ENCODE results near the gene EDIL3.
A peak's percentile ranks its signal among the peaks of the same experiment; 100 is the strongest.

EDIL3 gene

GRCh38 chr5:84297641-84298040 is 87.0 kb downstream of the EDIL3 start:
- peak; percentile 71 for DNase-seq

GRCh38 chr5:84292788-84293653 is 91.7 kb downstream of the EDIL3 start:
- DNase-seq = no peak

GRCh38 chr5:84292000-84292642 is 92.6 kb downstream of the EDIL3 start:
- no peak for DNase-seq

DNA sequence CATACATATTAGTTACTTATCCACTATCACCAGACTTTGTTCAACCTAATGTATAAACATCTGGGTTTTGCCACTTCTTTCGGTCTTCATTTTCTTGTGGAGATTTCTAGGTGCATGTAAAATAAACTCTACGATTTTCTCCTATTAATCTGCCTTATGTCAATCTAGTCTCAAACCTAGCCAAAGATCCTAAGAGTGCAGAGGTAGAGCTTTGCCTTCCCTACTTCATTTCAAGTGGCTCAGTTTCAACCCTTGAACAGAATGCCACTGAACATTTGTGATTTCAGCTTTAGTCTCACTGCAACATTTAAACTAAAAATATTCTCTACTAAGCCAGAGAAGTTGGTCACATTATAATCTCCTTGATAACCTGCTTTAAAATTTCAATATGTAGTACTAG is 94.0 kb downstream of the EDIL3 start:
- no peak for DNase-seq

DNA sequence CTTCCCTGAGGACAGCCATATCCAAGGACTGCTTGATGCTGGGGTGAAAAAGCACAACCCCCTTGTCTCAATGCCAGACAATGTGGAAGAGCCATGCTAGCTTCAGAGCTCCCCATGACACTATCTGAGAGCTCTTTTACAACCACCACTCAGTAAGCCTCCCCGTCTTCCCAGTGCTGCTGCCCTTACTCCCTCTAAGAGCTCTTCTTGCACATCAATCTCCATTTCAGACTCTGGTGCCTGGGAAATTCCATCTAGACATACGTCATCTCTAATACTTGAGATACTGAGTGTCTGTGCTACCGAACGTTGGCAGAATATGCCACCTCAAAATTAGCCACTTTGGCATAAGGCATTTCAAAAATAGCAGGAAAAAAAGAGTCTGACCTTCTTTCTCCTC is 94.5 kb downstream of the EDIL3 start:
- peak; percentile 68 for DNase-seq

GRCh38 chr5:84287951-84288350 is 96.7 kb downstream of the EDIL3 start:
- peak; percentile 74 for DNase-seq

GRCh38 chr5:84286662-84287061 is 98.0 kb downstream of the EDIL3 start:
- DNase-seq = no peak

- no peak for DNase-seq
These were observed 98.7 kb downstream of the EDIL3 start for GRCh38 chr5:84285641-84286637.

GRCh38 chr5:84281383-84281782 is 103.3 kb downstream of the EDIL3 start:
- DNase-seq = no peak

DNA sequence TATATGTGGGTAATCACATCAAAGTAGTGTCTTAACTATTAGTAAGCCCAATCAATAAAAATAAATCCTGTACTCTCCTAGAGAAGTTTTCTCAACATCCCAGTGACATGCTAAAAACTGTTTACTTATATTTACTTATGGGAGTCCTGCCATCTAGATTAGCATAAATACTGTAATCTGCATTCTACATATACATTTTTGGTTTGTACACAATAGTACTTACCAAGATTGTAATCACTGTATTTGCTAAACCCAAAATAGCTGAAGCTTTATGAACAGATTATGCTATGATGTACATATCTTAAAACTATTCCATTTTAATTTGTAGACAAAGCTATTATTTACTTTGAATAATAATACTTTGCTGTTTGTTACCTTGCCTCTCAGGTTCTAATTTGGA is 105.4 kb downstream of the EDIL3 start:
- DNase-seq = no peak

DNA sequence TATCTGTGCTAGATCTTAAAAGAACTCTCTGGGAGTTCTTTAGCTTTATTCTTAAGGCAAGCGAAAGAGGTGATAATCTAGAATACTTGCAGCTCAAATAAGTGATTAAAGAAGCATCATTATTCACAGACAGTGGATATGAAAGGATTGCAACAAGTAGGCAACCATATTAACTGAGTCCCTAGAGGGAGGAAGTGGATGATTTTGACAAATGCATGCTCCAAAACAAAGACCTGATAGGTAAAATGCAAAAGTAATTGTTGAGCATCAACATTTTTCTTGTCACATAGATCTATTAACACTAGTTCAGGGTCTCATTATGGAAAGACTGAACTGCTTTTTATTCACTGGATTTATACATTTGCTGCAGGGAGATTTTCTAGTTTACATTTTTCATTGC is 109.1 kb downstream of the EDIL3 start:
- no peak for DNase-seq

GRCh38 chr5:84274585-84275468 is 109.9 kb downstream of the EDIL3 start:
- DNase-seq = no peak

DNA sequence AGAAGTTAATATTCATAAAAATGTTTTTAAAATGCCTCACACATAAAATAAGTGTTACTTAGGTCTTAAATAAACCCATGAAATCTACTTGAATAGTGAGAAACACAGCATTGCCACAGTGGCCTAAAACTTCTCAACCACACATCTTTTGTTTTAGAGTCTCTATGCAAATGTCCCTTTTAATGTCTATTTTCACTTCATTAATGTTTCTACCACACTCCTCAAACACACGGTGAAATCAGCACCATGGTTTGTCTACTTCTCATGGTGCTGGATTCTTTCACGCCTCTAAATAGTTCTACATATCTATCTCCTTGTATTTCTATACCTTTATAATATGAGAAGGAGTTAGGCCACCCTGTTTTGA is 111.2 kb downstream of the EDIL3 start:
- no peak for DNase-seq

DNA sequence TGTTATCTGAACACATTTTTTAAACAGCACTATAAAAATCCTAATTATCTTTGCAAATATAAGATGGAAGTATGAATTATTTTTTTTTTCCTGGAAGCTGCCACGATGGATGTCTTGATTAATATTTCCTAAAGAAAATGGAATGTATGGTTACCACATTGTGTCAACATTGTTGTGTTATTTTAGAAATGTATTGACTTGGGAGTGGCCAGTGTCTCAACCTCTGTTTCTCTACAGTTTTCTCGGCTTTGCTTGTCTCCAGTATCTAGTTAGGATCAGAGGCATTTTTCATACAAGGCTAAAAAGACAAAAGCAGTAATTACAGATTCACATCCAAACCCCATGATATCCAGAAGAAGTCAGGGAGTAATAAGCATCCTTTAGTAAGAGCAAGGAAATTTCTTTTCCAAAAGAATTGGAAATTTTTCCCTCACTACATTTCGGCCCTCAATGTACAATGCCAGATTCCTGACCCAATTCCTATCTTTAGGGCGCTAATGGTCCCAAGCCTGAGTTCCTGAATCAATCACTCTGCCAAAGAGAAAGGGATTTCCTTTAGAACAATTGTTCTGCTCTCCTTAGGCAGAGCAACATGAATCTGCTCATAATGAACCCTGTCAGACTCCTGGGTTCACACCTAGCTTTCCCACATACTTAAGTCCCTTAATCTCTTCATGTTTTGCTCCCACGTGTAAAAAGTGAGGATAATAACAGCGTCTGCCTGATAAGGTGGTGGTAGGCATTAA is 111.7 kb downstream of the EDIL3 start:
- DNase-seq = no peak

- no peak for DNase-seq
These were observed 118.7 kb downstream of the EDIL3 start for GRCh38 chr5:84265739-84266550.

GRCh38 chr5:84265130-84265529 is 119.5 kb downstream of the EDIL3 start:
- DNase-seq = no peak

DNA sequence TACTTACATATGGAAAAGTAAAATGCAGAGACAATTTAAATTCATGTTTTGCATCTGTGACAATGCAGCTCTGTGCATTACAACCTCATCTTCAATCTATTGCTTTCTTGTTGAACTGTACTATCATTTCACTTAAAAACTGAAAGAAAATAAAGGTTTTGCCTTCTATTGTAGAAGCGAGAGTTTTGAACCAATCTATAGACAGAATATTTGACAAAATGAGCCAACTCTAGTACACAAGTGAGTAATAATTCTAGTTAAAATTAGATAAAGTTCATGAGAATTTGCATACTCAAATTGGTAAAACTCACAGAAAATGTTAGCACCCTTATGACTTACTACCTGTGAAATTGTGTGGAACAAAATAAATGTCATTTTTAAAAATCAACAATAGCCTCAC is 123.7 kb downstream of the EDIL3 start:
- no peak for DNase-seq

DNA sequence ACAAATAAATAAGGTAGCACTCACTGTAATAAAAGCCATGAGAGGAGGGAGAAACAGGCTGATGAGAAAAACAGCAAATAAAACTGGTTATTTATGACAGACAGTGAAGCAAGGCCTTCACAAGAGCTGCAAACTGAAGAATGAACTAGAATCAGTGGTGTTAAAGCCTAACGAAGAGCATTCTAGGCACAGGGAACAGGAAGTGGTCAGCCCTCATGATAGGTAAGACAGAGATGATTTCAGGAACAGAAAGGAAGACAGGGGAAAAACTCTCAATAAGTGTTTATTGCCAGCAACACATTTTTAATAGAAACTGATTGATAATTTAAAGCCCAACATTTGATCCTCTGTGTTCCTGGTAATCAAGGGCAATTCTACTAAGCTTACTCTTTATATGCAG is 124.5 kb downstream of the EDIL3 start:
- DNase-seq = no peak

- no peak for DNase-seq
These were observed 125.2 kb downstream of the EDIL3 start for GRCh38 chr5:84259283-84260045.

GRCh38 chr5:84257061-84257460 is 127.6 kb downstream of the EDIL3 start:
- DNase-seq = no peak

Data from islet precursor cell (in vitro differentiated cells).